ENCODE data around the gene CTSS. TPM values are rescaled to one million over a fixed set of nuclear protein-coding genes. Genes with fewer than 3 reads are reported as not detected.
A peak's percentile ranks its signal among the peaks of the same experiment; 100 is the strongest.

The CTSS gene
- total RNA-seq, 1 experiment from 2014 or later, result not detected

DNA sequence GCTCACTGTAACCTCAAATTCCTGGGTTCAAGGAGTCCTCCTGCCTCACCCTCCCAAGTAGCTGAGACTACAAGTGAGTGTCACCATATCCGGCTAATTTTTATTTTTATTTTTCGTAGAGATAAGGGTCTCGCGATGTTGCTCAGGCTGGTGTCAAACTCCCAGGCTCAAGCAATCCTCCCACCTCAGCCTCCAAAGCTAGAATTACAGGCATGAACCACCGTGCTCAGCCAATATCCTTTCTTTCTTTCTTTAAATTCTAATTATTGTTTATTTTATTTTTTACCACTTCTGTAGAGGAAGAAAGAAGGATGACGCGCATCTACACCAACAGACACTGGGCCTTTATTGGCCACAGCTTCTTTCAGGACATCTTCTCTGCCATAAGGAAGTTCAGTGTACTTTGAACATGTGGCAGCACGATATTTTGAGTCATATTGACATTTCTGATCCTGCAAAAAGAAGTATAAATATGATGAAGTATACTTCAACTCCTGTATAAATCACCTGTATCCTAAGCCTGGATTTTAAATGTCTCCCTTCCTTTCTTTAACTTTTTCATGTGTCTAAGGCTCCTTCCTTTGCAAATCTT is 15.8 kb downstream of the CTSS start:
- H2BK15ac ChIP-seq (ENCODE audit: low read depth, low read length), result no peak overlapping the region
- no peaks in the 10 kb centered on the region for H3K27me3 Mint-ChIP-seq (ENCODE audit: low read depth)
- no peak overlapping the region for H3K18ac ChIP-seq (ENCODE audit: insufficient read length, low read depth, low read length)
- no peaks in the 10 kb centered on the region for H3K4me1 Mint-ChIP-seq
- H4K91ac ChIP-seq (ENCODE audit: insufficient read length, low read depth, low read length), result no peak overlapping the region
- no peak overlapping the region for H3K4ac ChIP-seq (ENCODE audit: low read depth, low read length)
- TF ChIP-seq, protein P1, sequence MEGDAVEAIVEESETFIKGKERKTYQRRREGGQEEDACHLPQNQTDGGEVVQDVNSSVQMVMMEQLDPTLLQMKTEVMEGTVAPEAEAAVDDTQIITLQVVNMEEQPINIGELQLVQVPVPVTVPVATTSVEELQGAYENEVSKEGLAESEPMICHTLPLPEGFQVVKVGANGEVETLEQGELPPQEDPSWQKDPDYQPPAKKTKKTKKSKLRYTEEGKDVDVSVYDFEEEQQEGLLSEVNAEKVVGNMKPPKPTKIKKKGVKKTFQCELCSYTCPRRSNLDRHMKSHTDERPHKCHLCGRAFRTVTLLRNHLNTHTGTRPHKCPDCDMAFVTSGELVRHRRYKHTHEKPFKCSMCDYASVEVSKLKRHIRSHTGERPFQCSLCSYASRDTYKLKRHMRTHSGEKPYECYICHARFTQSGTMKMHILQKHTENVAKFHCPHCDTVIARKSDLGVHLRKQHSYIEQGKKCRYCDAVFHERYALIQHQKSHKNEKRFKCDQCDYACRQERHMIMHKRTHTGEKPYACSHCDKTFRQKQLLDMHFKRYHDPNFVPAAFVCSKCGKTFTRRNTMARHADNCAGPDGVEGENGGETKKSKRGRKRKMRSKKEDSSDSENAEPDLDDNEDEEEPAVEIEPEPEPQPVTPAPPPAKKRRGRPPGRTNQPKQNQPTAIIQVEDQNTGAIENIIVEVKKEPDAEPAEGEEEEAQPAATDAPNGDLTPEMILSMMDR (conservative IDR thresholded peaks at IDR 0.05), result no peak
- DNase-seq, result no peak
- no peak overlapping the region for H2AFZ ChIP-seq (ENCODE audit: low read length)
- no peak overlapping the region for H3K9ac ChIP-seq (ENCODE audit: extremely low read depth, insufficient read length, low read length)
- H3K9me3 ChIP-seq (ENCODE audit: control insufficient read depth, low read depth, low read length), result no peaks in the 10 kb centered on the region
- H2BK120ac ChIP-seq (ENCODE audit: low read depth, low read length, poor library complexity, severe bottlenecking), result no peak overlapping the region
- H3T11ph ChIP-seq (ENCODE audit: low read length), result no peak overlapping the region
- H4K8ac ChIP-seq (replicated peaks; ENCODE audit: insufficient read length, low read depth, low read length), result no peak overlapping the region
- no peaks in the 10 kb centered on the region for H3K79me2 ChIP-seq (ENCODE audit: insufficient read depth, low read length)
- no peaks in the 10 kb centered on the region for H3K36me3 Mint-ChIP-seq (ENCODE audit: insufficient read depth in 1 of 3, low read depth in 3 of 3)
- H3K4me3 Mint-ChIP-seq, result no peak overlapping the region
- peaks cover 2% of the 10 kb centered on the region; the same call in 1 of the 2 replicates for H3K27me3 ChIP-seq (ENCODE audit: insufficient read depth, low read length)
- no peaks in the 10 kb centered on the region for H3K4me1 ChIP-seq (ENCODE audit: insufficient read depth, low read length)
- H4K5ac ChIP-seq (ENCODE audit: insufficient read length, low read depth, low read length), result no peak overlapping the region
- H3K23me2 ChIP-seq (ENCODE audit: insufficient read length, low read depth, low read length, poor library complexity, severe bottlenecking), result no peaks in the 10 kb centered on the region
- no peak overlapping the region for H3K56ac ChIP-seq (ENCODE audit: insufficient read length, low read depth, low read length)
- no peak overlapping the region for H3K14ac ChIP-seq (ENCODE audit: insufficient read depth, low read length)
- H2BK5ac ChIP-seq (ENCODE audit: insufficient read length, low read length), result no peak overlapping the region
- no peak overlapping the region for H3K4me2 ChIP-seq (ENCODE audit: insufficient read depth, insufficient read length, low read length)
- no peak overlapping the region for H2BK20ac ChIP-seq (ENCODE audit: low read depth, low read length, poor library complexity, severe bottlenecking)
- no peak overlapping the region for H2BK12ac ChIP-seq (ENCODE audit: insufficient read length, low read depth, low read length)
- H4K20me1 ChIP-seq (ENCODE audit: control insufficient read depth, insufficient read depth, insufficient read length), result no peaks in the 10 kb centered on the region
- H3K79me1 ChIP-seq (ENCODE audit: insufficient read depth, low read depth, low read length, poor library complexity, severe bottlenecking), result no peaks in the 10 kb centered on the region
- WGBS (ENCODE audit: extremely low coverage, insufficient read length, low lambda C conversion rate), result no CpG with 5 or more reads among the region's 8 CpGs
- H3K27ac Mint-ChIP-seq, result peak overlapping the region in 1 of 3 experiments; percentile 80; a peak in 1 of 7 replicates
- no peak overlapping the region for H3K23ac ChIP-seq (ENCODE audit: insufficient read length, low read depth, low read length)
- no peak overlapping the region for H2AK5ac ChIP-seq (ENCODE audit: insufficient read length, low read length)
- no peaks in the 10 kb centered on the region for H3K9me3 Mint-ChIP-seq
- no peak overlapping the region for H3K27ac ChIP-seq (ENCODE audit: insufficient read length, low read depth, low read length)
